ENCODE measurements around the gene MYO5A. TPM values are rescaled to one million over a fixed set of nuclear protein-coding genes. Genes with fewer than 3 reads are reported as not detected.
A peak's percentile ranks its signal among the peaks of the same experiment; 100 is the strongest.
"Not testable (repeated sequence)": the region's sequence is repeated elsewhere in the genome, so short reads cannot be mapped to it uniquely, and the experiment has no call there.

The MYO5A gene
- total RNA-seq, 3 donors from 2014 or later = 4.1 to 26.7 (median 12.6) TPM

DNA sequence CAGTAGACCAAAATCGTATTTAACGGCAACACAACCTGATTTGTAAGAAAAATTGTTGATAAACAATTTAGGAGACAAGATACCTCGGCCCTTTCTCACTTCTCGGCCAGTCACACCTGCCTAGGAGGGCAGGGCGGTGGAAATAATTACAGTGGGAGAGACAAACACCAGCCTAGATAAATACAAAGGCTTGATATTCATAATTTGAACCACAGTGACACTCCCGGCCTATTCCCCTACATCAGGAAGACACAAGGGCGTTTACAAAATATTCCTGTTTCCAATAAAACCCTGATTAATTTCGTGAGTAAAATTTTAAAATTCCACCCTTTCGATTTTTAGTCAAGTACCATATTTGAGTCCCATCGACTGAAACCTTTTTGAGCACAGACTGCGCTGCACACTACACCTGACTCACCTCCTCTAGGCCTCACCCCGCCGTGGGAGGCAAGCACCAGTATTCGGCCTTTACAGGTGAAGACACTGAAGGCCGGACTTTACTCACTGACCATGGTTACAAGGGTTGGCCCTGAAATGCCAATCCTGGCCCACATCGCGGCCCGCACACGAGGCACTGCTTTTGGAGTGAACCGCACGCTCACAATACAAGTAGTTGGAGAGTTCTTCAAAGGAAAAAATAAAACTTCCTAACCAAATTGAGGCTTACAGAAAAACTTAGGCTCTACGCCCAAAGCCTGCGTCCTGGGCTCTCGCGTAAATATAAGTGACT, 39.4 kb upstream of the MYO5A start:
- DNase-seq (peak; percentile 63 to 69 (median 68)), ATAC-seq (peak; percentile 77)
- intact Hi-C loops (cut with DNase I, micrococcal nuclease) = no loop called here
- TF ChIP-seq, protein P1, sequence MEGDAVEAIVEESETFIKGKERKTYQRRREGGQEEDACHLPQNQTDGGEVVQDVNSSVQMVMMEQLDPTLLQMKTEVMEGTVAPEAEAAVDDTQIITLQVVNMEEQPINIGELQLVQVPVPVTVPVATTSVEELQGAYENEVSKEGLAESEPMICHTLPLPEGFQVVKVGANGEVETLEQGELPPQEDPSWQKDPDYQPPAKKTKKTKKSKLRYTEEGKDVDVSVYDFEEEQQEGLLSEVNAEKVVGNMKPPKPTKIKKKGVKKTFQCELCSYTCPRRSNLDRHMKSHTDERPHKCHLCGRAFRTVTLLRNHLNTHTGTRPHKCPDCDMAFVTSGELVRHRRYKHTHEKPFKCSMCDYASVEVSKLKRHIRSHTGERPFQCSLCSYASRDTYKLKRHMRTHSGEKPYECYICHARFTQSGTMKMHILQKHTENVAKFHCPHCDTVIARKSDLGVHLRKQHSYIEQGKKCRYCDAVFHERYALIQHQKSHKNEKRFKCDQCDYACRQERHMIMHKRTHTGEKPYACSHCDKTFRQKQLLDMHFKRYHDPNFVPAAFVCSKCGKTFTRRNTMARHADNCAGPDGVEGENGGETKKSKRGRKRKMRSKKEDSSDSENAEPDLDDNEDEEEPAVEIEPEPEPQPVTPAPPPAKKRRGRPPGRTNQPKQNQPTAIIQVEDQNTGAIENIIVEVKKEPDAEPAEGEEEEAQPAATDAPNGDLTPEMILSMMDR (IDR thresholded peaks at IDR 0.05) = no peak
- no peaks in the 10 kb centered on the region for H3K9me3 ChIP-seq
- no peaks in the 10 kb centered on the region for H3K36me3 ChIP-seq (ENCODE audit: low read depth)
- H3K4me3 ChIP-seq = peak overlapping the region; percentile 56
- H3K4me1 ChIP-seq (ENCODE audit: low read depth) = peaks cover 11% of the 10 kb centered on the region

GRCh38 chr15:52566889-52567288, 38.2 kb upstream of the MYO5A start:
- DNase-seq = no peak
- no peak overlapping the region for H3K4me3 ChIP-seq
- H3K9me3 ChIP-seq = no peaks in the 10 kb centered on the region
- intact Hi-C loops (cut with DNase I, micrococcal nuclease) = no loop called here
- H3K36me3 ChIP-seq (ENCODE audit: low read depth) = no peaks in the 10 kb centered on the region
- peaks cover 11% of the 10 kb centered on the region for H3K4me1 ChIP-seq (ENCODE audit: low read depth)
- no peak for ATAC-seq
- TF ChIP-seq, protein P1 (IDR thresholded peaks at IDR 0.05) = no peak

GRCh38 chr15:52565417-52566358, 37.0 kb upstream of the MYO5A start:
- peaks cover 11% of the 10 kb centered on the region for H3K4me1 ChIP-seq (ENCODE audit: low read depth)
- DNase-seq, ATAC-seq: not testable (repeated sequence)

DNA sequence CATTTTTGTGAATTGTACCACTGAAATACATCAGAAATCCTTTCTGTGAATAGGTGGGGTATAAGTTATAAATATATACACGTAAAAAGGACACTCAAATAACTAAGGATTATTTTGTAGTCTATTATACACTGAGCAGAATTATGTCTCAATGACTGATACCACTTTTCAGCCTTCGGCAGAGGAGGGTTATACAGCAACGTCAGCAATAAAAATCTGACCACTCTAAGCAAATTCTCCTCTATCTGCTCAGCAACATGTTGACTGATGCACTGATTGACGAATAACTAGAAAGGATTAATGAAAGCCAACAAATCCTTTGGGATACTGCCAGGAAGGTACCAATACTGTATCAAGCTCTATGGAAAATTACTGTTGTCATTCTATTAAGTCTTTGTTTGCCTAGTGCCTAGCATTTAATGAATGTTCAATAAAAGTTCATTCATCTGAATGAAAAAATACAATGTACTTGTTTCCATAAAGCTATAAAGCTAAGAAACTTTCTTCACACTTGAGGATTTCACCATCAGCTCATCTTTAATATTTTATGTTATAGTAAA, 34.9 kb upstream of the MYO5A start:
- peaks cover 11% of the 10 kb centered on the region for H3K4me1 ChIP-seq (ENCODE audit: low read depth)
- ATAC-seq (no peak), DNase-seq (no peak)
- H3K4me3 ChIP-seq = no peak overlapping the region
- TF ChIP-seq, protein P1 (IDR thresholded peaks at IDR 0.05) = no peak
- intact Hi-C loops (cut with DNase I, micrococcal nuclease) = no loop called here
- no peaks in the 10 kb centered on the region for H3K9me3 ChIP-seq
- H3K36me3 ChIP-seq (ENCODE audit: low read depth) = no peaks in the 10 kb centered on the region

More at GRCh38 chr15:52565417-52566358, 37.0 kb upstream of the MYO5A start:
- H3K4me3 ChIP-seq; H3K9me3 ChIP-seq; intact Hi-C loops (cut with DNase I, micrococcal nuclease); H3K36me3 ChIP-seq (ENCODE audit: low read depth): not testable (repeated sequence)

- intact Hi-C loops (cut with DNase I, micrococcal nuclease) = no loop called here
- H3K36me3 ChIP-seq (ENCODE audit: low read depth) = no peaks in the 10 kb centered on the region
- TF ChIP-seq, protein P1 (IDR thresholded peaks at IDR 0.05) = no peak
- no peaks in the 10 kb centered on the region for H3K4me1 ChIP-seq (ENCODE audit: low read depth)
- DNase-seq (no peak), ATAC-seq (no peak)
- no peak overlapping the region for H3K4me3 ChIP-seq
- H3K9me3 ChIP-seq = no peaks in the 10 kb centered on the region
Observed at GRCh38 chr15:52559575-52559974, 30.9 kb upstream of the MYO5A start.

Data from mucosa of descending colon (tissue), 3 donors.